Activated CD4-positive, alpha-beta T cell treated with anti-CD3 and anti-CD28 coated beads, Interleukin-2, amount 50 U/mL, for 24 hours (primary cell): Measurements from ENCODE around the gene CATSPERB.
A peak's percentile ranks its signal among the peaks of the same experiment; 100 is the strongest.
"Not testable (repeated sequence)": the region's sequence is repeated elsewhere in the genome, so short reads cannot be mapped to it uniquely, and the experiment has no call there.

Experiments used
- DNase-seq, 2 donors: peaks; one replicate each; pipeline ENCODE4 v3.0.0-alpha.2; 2020; ENCODE audit warnings: low read depth in 1 of 2, low spot score in 1 of 2

Gene CATSPERB

GRCh38 chr14:91677687-91678086 lies 54.2 kb downstream of the CATSPERB start:
- not testable (repeated sequence) for DNase-seq

GRCh38 chr14:91674911-91675310 lies 57.0 kb downstream of the CATSPERB start:
- no peak for DNase-seq

GRCh38 chr14:91669867-91670266 lies 62.0 kb downstream of the CATSPERB start:
- no peak for DNase-seq

GRCh38 chr14:91667101-91667500 lies 64.8 kb downstream of the CATSPERB start:
- DNase-seq: not testable (repeated sequence)

- no peak for DNase-seq
Observed at GRCh38 chr14:91660790-91661189, 71.1 kb downstream of the CATSPERB start.

- no peak for DNase-seq
Observed at GRCh38 chr14:91654836-91655235, 77.0 kb downstream of the CATSPERB start.

- no peak for DNase-seq
Observed at GRCh38 chr14:91653451-91653850, 78.4 kb downstream of the CATSPERB start.

GRCh38 chr14:91649930-91650329 lies 82.0 kb downstream of the CATSPERB start:
- DNase-seq: peak in 1 of 2 donors; percentile 14

- no peak for DNase-seq
Observed at GRCh38 chr14:91647856-91648255, 84.0 kb downstream of the CATSPERB start.

- DNase-seq: no peak
Observed at GRCh38 chr14:91636604-91637003, 95.3 kb downstream of the CATSPERB start.

- no peak for DNase-seq
Observed at GRCh38 chr14:91624757-91625156, 107.1 kb downstream of the CATSPERB start.

- no peak for DNase-seq
Observed at GRCh38 chr14:91614187-91614586, 117.7 kb downstream of the CATSPERB start.

GRCh38 chr14:91613459-91614112 lies 118.3 kb downstream of the CATSPERB start:
- no peak for DNase-seq

GRCh38 chr14:91611528-91611927 lies 120.4 kb downstream of the CATSPERB start:
- DNase-seq: no peak

- DNase-seq: no peak
Observed at GRCh38 chr14:91609161-91609560, 122.7 kb downstream of the CATSPERB start.

GRCh38 chr14:91607322-91608047 lies 124.4 kb downstream of the CATSPERB start:
- DNase-seq: no peak

- no peak for DNase-seq
Observed at GRCh38 chr14:91606851-91607250, 125.0 kb downstream of the CATSPERB start.

- not testable (repeated sequence) for DNase-seq
Observed at GRCh38 chr14:91604611-91605010, 127.3 kb downstream of the CATSPERB start.

GRCh38 chr14:91599994-91600393 lies 131.9 kb downstream of the CATSPERB start:
- no peak for DNase-seq

GRCh38 chr14:91595736-91596135 lies 136.2 kb downstream of the CATSPERB start:
- DNase-seq: no peak

- DNase-seq: not testable (repeated sequence)
Observed at GRCh38 chr14:91593957-91594356, 137.9 kb downstream of the CATSPERB start.

GRCh38 chr14:91586410-91586809 lies 145.5 kb downstream of the CATSPERB start:
- no peak for DNase-seq

GRCh38 chr14:91585856-91586255 lies 146.0 kb downstream of the CATSPERB start:
- DNase-seq: no peak
